ENCODE data around the gene SLC25A38.
"Not testable (repeated sequence)": the region's sequence is repeated elsewhere in the genome, so short reads cannot be mapped to it uniquely, and the experiment has no call there.

The SLC25A38 gene

GRCh38 chr3:39407259-39407629 is 24.1 kb downstream of the SLC25A38 start:
- DNase-seq, result no peak

- no peak for DNase-seq
Observed at GRCh38 chr3:39407773-39408492, 24.8 kb downstream of the SLC25A38 start.

- no peak for DNase-seq
Observed at GRCh38 chr3:39408493-39409372, 25.6 kb downstream of the SLC25A38 start.

- no peak for DNase-seq
Observed at GRCh38 chr3:39409514-39410136, 26.5 kb downstream of the SLC25A38 start.

DNA sequence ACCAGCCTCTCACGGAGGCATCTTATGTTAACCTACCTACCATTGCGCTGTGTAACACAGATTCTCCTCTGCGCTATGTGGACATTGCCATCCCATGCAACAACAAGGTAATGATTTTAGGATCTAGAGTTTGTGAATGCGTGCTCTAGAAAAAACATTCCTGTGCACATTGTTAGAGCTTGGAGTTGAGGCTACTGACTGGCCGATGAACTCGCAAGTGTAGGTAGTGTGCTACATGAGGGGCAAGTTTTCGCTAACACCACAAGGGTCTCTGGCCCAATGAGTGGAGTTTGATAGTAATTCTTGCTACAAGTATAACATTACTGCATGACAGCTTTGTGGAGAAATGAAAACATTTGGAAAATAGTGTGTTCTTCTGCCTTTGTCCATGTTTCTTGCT is 27.7 kb downstream of the SLC25A38 start:
- DNase-seq, result no peak

- DNase-seq, result no peak
Observed at GRCh38 chr3:39412668-39413260, 29.6 kb downstream of the SLC25A38 start.

DNA sequence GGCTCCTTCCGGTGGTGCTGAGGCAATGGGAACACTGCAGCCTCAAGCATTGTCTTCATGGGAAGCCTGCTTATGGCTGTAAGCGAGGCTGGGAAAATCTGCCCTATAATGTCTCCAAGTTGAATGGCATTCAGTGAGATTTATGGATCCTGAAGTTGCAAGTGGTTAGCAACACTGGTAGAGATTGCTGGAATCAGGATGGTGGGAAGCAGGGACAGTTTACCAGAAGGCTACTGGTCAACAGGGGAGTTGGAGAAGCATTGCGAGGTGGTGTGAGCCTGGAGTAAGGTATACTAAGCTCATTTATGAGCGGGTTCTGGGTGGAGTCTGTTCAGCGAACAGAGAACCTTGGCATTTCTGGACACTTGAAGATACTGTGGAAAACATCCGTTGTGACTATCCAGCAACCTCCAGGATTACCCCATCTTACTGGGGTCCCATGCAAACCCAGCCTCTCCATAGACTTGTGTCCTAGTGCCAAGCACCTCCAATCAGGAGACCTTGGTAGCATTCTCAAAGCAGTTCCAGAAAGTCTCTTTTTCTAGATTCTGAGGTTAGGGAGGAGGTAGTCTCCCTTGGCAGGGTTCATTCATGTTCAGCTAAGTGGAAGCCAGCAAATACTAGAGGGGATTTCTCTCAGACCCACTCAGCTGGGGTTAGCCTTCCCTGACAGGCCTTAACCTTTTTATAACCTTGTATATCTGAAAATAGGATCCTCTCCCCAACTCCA is 30.7 kb downstream of the SLC25A38 start:
- no peak for DNase-seq

DNA sequence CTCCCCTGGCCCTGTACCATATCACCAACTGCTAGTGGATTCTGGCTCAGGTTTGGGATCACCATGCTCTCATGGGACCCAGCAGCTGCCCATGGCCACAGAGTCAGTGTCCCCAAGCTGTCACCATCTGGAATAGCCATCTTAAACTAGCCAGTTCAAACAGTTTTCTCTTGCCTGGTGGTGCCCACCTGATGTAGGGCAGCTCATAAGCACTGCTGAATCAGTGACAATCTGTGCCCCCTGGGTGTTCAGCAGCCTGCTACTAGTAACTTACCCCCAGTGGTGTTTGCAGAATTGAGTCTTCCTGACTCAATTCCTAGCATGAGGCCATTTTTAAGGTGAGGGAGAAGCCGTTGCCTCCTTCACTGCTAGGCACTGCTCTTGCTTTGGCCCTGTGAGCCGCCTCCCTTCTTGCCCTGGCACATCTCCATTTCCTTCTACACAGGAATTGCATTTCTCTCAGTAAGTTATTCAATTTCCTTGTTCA is 31.3 kb downstream of the SLC25A38 start:
- DNase-seq, result no peak

- not testable (repeated sequence) for DNase-seq
Observed at GRCh38 chr3:39415302-39415701, 32.1 kb downstream of the SLC25A38 start.

DNA sequence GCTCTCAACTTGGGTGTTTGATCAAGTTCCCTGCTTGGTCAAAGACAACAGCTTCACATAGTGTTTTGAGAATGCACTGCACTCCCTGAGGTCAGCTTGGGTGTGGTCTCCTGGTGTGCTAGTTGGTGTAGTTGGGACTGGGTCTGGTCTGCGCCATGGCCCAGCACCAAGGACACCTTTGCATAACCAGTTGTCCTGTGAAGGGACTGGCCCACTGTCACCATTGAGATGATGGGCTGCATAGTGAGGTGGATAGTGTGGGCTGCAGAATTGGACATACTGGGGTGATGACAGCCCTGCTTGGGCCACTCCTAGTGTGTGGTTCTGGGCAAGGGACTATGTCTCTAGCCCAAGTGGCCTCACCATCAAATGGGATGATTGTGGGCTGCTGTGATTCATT is 32.8 kb downstream of the SLC25A38 start:
- no peak for DNase-seq

- DNase-seq, result not testable (repeated sequence)
Observed at GRCh38 chr3:39416998-39417397, 33.8 kb downstream of the SLC25A38 start.

GRCh38 chr3:39418556-39419225 is 35.5 kb downstream of the SLC25A38 start:
- not testable (repeated sequence) for DNase-seq

GRCh38 chr3:39419742-39420315 is 36.7 kb downstream of the SLC25A38 start:
- no peak for DNase-seq

DNA sequence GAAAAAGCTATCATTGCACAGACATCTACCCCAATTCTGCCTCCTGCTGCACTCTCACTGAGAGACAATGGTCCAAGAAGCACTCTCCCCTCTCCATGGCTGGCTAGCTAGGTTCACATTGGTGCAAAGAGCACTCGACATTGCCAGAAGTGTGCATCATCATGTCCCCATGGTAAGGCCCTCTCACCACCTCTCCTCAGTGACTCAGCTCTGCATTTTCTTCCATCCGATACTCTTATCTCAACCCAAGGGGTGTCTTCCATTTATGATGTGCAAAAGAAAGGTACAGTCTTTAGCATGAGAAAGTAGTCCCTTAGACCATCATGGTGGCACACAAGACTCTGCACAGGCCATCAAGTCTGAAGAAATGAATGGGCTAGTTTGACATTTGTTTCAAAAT is 37.4 kb downstream of the SLC25A38 start:
- DNase-seq, result no peak

DNA sequence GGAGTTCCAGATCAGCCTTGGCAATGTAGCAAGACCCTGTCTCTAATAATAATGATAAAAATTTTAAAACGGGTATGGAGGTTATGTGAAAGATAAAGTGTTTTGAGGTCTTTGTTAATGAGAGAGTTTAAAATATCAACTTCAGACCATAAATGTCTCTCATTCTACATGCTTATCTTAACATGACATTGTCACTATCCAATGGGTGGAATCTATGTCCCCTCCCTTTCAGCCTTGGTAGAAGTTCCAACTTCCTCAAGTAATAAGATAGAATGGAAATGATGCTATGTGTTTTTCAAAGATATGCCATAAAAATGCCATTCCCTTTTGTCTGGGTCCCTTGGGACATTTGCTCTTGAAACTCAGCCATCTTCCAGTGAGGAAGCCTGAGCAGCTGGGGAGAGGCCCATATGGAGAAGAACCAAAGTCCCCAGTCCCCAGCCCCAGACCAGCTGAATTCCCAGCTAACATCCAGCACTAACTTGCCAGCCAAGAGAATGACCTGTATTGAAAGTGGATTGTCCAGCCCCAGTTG is 40.3 kb downstream of the SLC25A38 start:
- DNase-seq, result no peak

GRCh38 chr3:39426312-39426711 is 43.1 kb downstream of the SLC25A38 start:
- DNase-seq, result no peak

GRCh38 chr3:39427506-39427905 is 44.3 kb downstream of the SLC25A38 start:
- no peak for DNase-seq

GRCh38 chr3:39428745-39429201 is 45.6 kb downstream of the SLC25A38 start:
- peak in 3 of 51 donors; percentile 4 to 15 (median 7) for DNase-seq

- no peak for DNase-seq
Observed at GRCh38 chr3:39429466-39429865, 46.3 kb downstream of the SLC25A38 start.

- DNase-seq, result no peak
Observed at GRCh38 chr3:39432342-39432741, 49.2 kb downstream of the SLC25A38 start.
